ENCODE data around the gene EIF4EBP3. TPM values are rescaled to one million over a fixed set of nuclear protein-coding genes. Genes with fewer than 3 reads are reported as not detected.

The EIF4EBP3 gene
- total and polyA plus RNA-seq, 9 of the 15 experiments (the other 6 are each of a cell fraction or from before 2014, with no cell fraction given), result 1.3 to 7.5 (median 3.8) TPM

- FAIRE-seq (no peak), DNase-seq (ENCODE audit: extremely low read depth in 1 of 4, low spot score in 3 of 4) (no peak)
- CTCF ChIA-PET (ENCODE audit: low intra/inter-chr PET ratio), result no interaction called here
Observed at GRCh38 chr5:140544986-140545385, 2.5 kb upstream of the EIF4EBP3 start.

More at GRCh38 chr5:140544986-140545385, 2.5 kb upstream of the EIF4EBP3 start:
- intact Hi-C loops (cut with micrococcal nuclease) (loop anchor here (5.0 kb wide), 1 partner anchor 173 kb away; no protein-coding TSS in a partner anchor), in situ Hi-C loops (cut with MboI) (no loop called here)
- Histone ChIP-seq H3K9me1 (ENCODE audit: control insufficient read depth, insufficient read depth, low read length) (peaks cover 5% of the 10 kb centered on the region), H3K9ac (ENCODE audit: insufficient read depth in 1 of 2, low read depth in 2 of 2, low read length in 2 of 2) (no peak overlapping the region), H3K27me3 (ENCODE audit: control insufficient read depth in 2 of 2, insufficient read depth in 2 of 2, low read length in 2 of 2) (no peaks in the 10 kb centered on the region), H2AFZ (ENCODE audit: low read depth, low read length) (no peak overlapping the region), H3K36me3 (ENCODE audit: control insufficient read depth, insufficient read depth, low read length) (peaks cover 63% of the 10 kb centered on the region), H3K27ac (ENCODE audit: extremely low read depth, low read depth, low read length) (no peak overlapping the region), H3K9me3 (replicated peaks; ENCODE audit: control insufficient read depth, insufficient read depth, low read depth, low read length) (no peaks in the 10 kb centered on the region), H3K79me2 (ENCODE audit: control insufficient read depth, insufficient read depth, low read length) (peaks cover 2% of the 10 kb centered on the region; the same call in 1 of the 3 replicates), H3K4me1 (replicated peaks in 1 of 2; ENCODE audit: control insufficient read depth in 2 of 2, insufficient read depth in 2 of 2, low read length in 2 of 2) (peaks cover 30 to 32% of the 10 kb centered on the region in 2 experiments), H4K20me1 (replicated peaks; ENCODE audit: control insufficient read depth, insufficient read depth, low read length) (peaks cover 8% of the 10 kb centered on the region; the same call in 1 of the 2 replicates), H3K4me2 (ENCODE audit: insufficient read depth, low read length) (no peak overlapping the region), H3K4me3 (no peak overlapping the region)
- 96% methylated on average over 7 of the region's 7 CpGs for WGBS (ENCODE audit: insufficient coverage, low coverage, missing lambda C conversion rate)
- ATAC-seq, result no peak
- POLR2A ChIA-PET, result interaction anchor here (1.1 to 1.3 kb wide), 2 partner anchors 15 to 102 kb away, joined by 3 to 6 read pairs; partner anchors contain the start of genes IK and NDUFA2
- TF ChIP-seq SRF (CRISPR knock-in tag; IDR thresholded peaks at IDR 0.05), result no peak
- TF ChIP-seq ZNF639 (CRISPR knock-in tag; conservative IDR thresholded peaks at IDR 0.05 in 1 of 2, IDR thresholded peaks at IDR 0.05 in 1 of 2), result no peak
- no peak for TF ChIP-seq ZNF224 (CRISPR knock-in tag; IDR thresholded peaks at IDR 0.05)
- TF ChIP-seq KLF1 (tag; IDR thresholded peaks at IDR 0.05), result no peak
- no peak for TF ChIP-seq RB1 (IDR thresholded peaks at IDR 0.05; ENCODE audit: low read depth)
- TF ChIP-seq ELF4 (CRISPR knock-in tag; IDR thresholded peaks at IDR 0.05), result no peak
- TF ChIP-seq TRIM28 (IDR thresholded peaks at IDR 0.05), result no peak
- no TSS peak for BruUV-seq (replicated peaks)
